UCSD-AML1 (cell line): Measurements from ENCODE around the gene YBX1.
"Not testable (repeated sequence)": the region's sequence is repeated elsewhere in the genome, so short reads cannot be mapped to it uniquely, and the experiment has no call there.

ENCODE experiments used
- DNase-seq: peaks from one replicate; lab custom pipeline; 2025; ENCODE audit not compliant: unreplicated experiment; lab: John Stamatoyannopoulos, UW

Gene YBX1

GRCh38 chr1:42681741-42682483 is at the start of gene YBX1:
Gene YBX1 (plus strand): TSS chr1:42682418. CDS start chr1:42682566, 148 bp downstream.
- DNase-seq = peak; percentile 95

- DNase-seq = no peak
Observed at GRCh38 chr1:42639116-42639515, 43.1 kb upstream of the YBX1 start.

- no peak for DNase-seq
Observed at GRCh38 chr1:42646056-42646455, 36.2 kb upstream of the YBX1 start.

- no peak for DNase-seq
Observed at GRCh38 chr1:42657201-42657600, 25.0 kb upstream of the YBX1 start.

- DNase-seq = peak; percentile 94
Observed at GRCh38 chr1:42657981-42658876, 24.0 kb upstream of the YBX1 start, which contains the start of gene PPIH. Gene PPIH (plus strand): TSS chr1:42658423. CDS start chr1:42658447, 24 bp downstream.

GRCh38 chr1:42658877-42659337 is 23.3 kb upstream of the YBX1 start:
- DNase-seq = no peak

GRCh38 chr1:42660907-42661500 is 21.2 kb upstream of the YBX1 start:
- DNase-seq = no peak

GRCh38 chr1:42669936-42670335 is 12.3 kb upstream of the YBX1 start:
- no peak for DNase-seq

- DNase-seq = no peak
Observed at GRCh38 chr1:42670425-42670824, 11.8 kb upstream of the YBX1 start.

GRCh38 chr1:42674214-42674613 is 8.0 kb upstream of the YBX1 start:
- no peak for DNase-seq

- DNase-seq = no peak
Observed at GRCh38 chr1:42674682-42675081, 7.5 kb upstream of the YBX1 start.

GRCh38 chr1:42675467-42675866 is 6.8 kb upstream of the YBX1 start:
- DNase-seq = no peak

GRCh38 chr1:42676534-42677087 is 5.6 kb upstream of the YBX1 start:
- DNase-seq = no peak

GRCh38 chr1:42679364-42679983 is 2.7 kb upstream of the YBX1 start:
- no peak for DNase-seq

- no peak for DNase-seq
Observed at GRCh38 chr1:42680055-42680454, 2.2 kb upstream of the YBX1 start.

- DNase-seq = peak; percentile 14
Observed at GRCh38 chr1:42680921-42681683, 1.1 kb upstream of the YBX1 start.

- DNase-seq = not testable (repeated sequence)
Observed at GRCh38 chr1:42682484-42682738, 193 bp downstream of the YBX1 start.

- peak; percentile 70 for DNase-seq
Observed at GRCh38 chr1:42682739-42683531, 717 bp downstream of the YBX1 start.

- no peak for DNase-seq
Observed at GRCh38 chr1:42684139-42684538, 1.9 kb downstream of the YBX1 start.
